ENCODE data around the gene GAA. TPM values are rescaled to one million over a fixed set of nuclear protein-coding genes. Genes with fewer than 3 reads are reported as not detected.

Gene GAA
- total and polyA plus RNA-seq, 2 donors, result 30.4 to 56.4 TPM

- Histone ChIP-seq H3K9me3 (ENCODE audit: control insufficient read depth in 2 of 2, insufficient read depth in 1 of 2, low read length in 1 of 2) (no peaks in the 10 kb centered on the region), H3K36me3 (ENCODE audit: control insufficient read depth in 2 of 2, insufficient read depth in 2 of 2, low read length in 1 of 2) (no peaks in the 10 kb centered on the region), H3K27ac (ENCODE audit: low read depth in 1 of 2, low read length in 1 of 2) (no peak overlapping the region), H3K27me3 (ENCODE audit: control insufficient read depth in 2 of 2, insufficient read depth in 1 of 2, low read length in 1 of 2) (peaks cover 0 to 5% of the 10 kb centered on the region in 2 donors), H3K4me3 (ENCODE audit: low read length in 2 of 2) (no peak overlapping the region), H3K4me1 (ENCODE audit: control insufficient read depth in 2 of 2, insufficient read depth in 2 of 2, low read length in 2 of 2) (no peaks in the 10 kb centered on the region)
- WGBS, result 96% methylated on average over 4 of the region's 4 CpGs
- no peak for DNase-seq (ENCODE audit: low read depth in 6 of 9, low spot score in 9 of 9)
Measured at GRCh38 chr17:80091376-80091775, 10.0 kb upstream of the GAA start.

GRCh38 chr17:80092959-80093358 lies 8.4 kb upstream of the GAA start:
- Histone ChIP-seq H3K4me3 (ENCODE audit: low read length in 2 of 2) (no peak overlapping the region), H3K4me1 (ENCODE audit: control insufficient read depth in 2 of 2, insufficient read depth in 2 of 2, low read length in 2 of 2) (no peaks in the 10 kb centered on the region)

GRCh38 chr17:80095038-80095843 lies 6.1 kb upstream of the GAA start:
- no peaks in the 10 kb centered on the region for H3K36me3 ChIP-seq (ENCODE audit: control insufficient read depth in 2 of 2, insufficient read depth in 2 of 2, low read length in 1 of 2)
- H3K4me1 ChIP-seq (ENCODE audit: control insufficient read depth in 2 of 2, insufficient read depth in 2 of 2, low read length in 2 of 2), result peaks cover 5 to 7% of the 10 kb centered on the region in 2 donors
- DNase-seq (ENCODE audit: low read depth in 6 of 9, low spot score in 9 of 9), result no peak
- H3K4me3 ChIP-seq (ENCODE audit: low read length in 2 of 2), result no peak overlapping the region
- H3K27ac ChIP-seq (ENCODE audit: low read depth in 1 of 2, low read length in 1 of 2), result no peak overlapping the region
- H3K9me3 ChIP-seq (ENCODE audit: control insufficient read depth in 2 of 2, insufficient read depth in 1 of 2, low read length in 1 of 2), result peaks cover 0 to 4% of the 10 kb centered on the region in 2 donors
- 96% methylated on average over 37 of the region's 37 CpGs for WGBS
- peaks cover 0 to 2% of the 10 kb centered on the region in 2 donors for H3K27me3 ChIP-seq (ENCODE audit: control insufficient read depth in 2 of 2, insufficient read depth in 1 of 2, low read length in 1 of 2)

More at GRCh38 chr17:80092959-80093358, 8.4 kb upstream of the GAA start:
- Histone ChIP-seq H3K27ac (ENCODE audit: low read depth in 1 of 2, low read length in 1 of 2) (no peak overlapping the region), H3K9me3 (ENCODE audit: control insufficient read depth in 2 of 2, insufficient read depth in 1 of 2, low read length in 1 of 2) (no peaks in the 10 kb centered on the region), H3K36me3 (ENCODE audit: control insufficient read depth in 2 of 2, insufficient read depth in 2 of 2, low read length in 1 of 2) (no peaks in the 10 kb centered on the region), H3K27me3 (ENCODE audit: control insufficient read depth in 2 of 2, insufficient read depth in 1 of 2, low read length in 1 of 2) (no peaks in the 10 kb centered on the region)
- 69% methylated on average over 8 of the region's 8 CpGs for WGBS
- no peak for DNase-seq (ENCODE audit: low read depth in 6 of 9, low spot score in 9 of 9)

GRCh38 chr17:80095844-80096475 lies 5.4 kb upstream of the GAA start:
- H3K27ac ChIP-seq (ENCODE audit: low read depth in 1 of 2, low read length in 1 of 2), result no peak overlapping the region
- peaks cover 6 to 15% of the 10 kb centered on the region in 2 donors for H3K4me1 ChIP-seq (ENCODE audit: control insufficient read depth in 2 of 2, insufficient read depth in 2 of 2, low read length in 2 of 2)
- DNase-seq (ENCODE audit: low read depth in 6 of 9, low spot score in 9 of 9), result no peak
- H3K36me3 ChIP-seq (ENCODE audit: control insufficient read depth in 2 of 2, insufficient read depth in 2 of 2, low read length in 1 of 2), result no peaks in the 10 kb centered on the region
- peaks cover 0 to 4% of the 10 kb centered on the region in 2 donors for H3K9me3 ChIP-seq (ENCODE audit: control insufficient read depth in 2 of 2, insufficient read depth in 1 of 2, low read length in 1 of 2)
- H3K4me3 ChIP-seq (ENCODE audit: low read length in 2 of 2), result no peak overlapping the region
- 93% methylated on average over 16 of the region's 16 CpGs for WGBS
- H3K27me3 ChIP-seq (ENCODE audit: control insufficient read depth in 2 of 2, insufficient read depth in 1 of 2, low read length in 1 of 2), result peaks cover 0 to 2% of the 10 kb centered on the region in 2 donors

GRCh38 chr17:80096561-80097021 lies 4.8 kb upstream of the GAA start:
- Histone ChIP-seq H3K9me3 (ENCODE audit: control insufficient read depth in 2 of 2, insufficient read depth in 1 of 2, low read length in 1 of 2) (peaks cover 0 to 4% of the 10 kb centered on the region in 2 donors), H3K27ac (ENCODE audit: low read depth in 1 of 2, low read length in 1 of 2) (no peak overlapping the region), H3K4me3 (ENCODE audit: low read length in 2 of 2) (no peak overlapping the region), H3K27me3 (ENCODE audit: control insufficient read depth in 2 of 2, insufficient read depth in 1 of 2, low read length in 1 of 2) (peaks cover 0 to 2% of the 10 kb centered on the region in 2 donors), H3K4me1 (ENCODE audit: control insufficient read depth in 2 of 2, insufficient read depth in 2 of 2, low read length in 2 of 2) (peaks cover 6 to 16% of the 10 kb centered on the region in 2 donors), H3K36me3 (ENCODE audit: control insufficient read depth in 2 of 2, insufficient read depth in 2 of 2, low read length in 1 of 2) (no peaks in the 10 kb centered on the region)
- WGBS, result 91% methylated on average over 12 of the region's 12 CpGs
- no peak for DNase-seq (ENCODE audit: low read depth in 6 of 9, low spot score in 9 of 9)

DNA sequence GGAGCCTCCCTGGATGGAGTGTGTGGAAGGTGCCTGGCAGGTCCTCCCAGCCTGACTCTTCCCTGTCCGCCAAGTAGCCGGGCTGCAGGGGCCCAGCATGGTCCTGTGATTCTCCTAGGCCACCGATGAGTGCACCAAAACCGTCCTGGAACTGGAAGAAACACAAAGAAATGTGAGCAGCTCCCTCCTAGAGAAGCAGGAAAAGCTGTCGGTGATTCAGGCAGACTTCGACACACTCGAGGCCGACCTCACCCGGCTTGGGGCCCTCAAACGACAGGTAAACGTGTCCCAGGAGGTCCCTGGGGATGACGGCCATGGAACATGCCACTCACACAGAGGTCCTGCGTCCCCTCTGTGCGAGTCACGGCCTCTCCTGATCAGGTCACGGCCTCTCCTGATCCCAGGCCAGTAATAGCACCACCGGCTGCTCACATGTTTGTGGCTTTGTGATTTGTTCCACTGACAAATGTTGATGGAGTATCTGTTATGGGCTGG lies 4.2 kb upstream of the GAA start:
- WGBS, result 97% methylated on average over 17 of the region's 17 CpGs
- peaks cover 6 to 21% of the 10 kb centered on the region in 2 donors for H3K4me1 ChIP-seq (ENCODE audit: control insufficient read depth in 2 of 2, insufficient read depth in 2 of 2, low read length in 2 of 2)
- H3K36me3 ChIP-seq (ENCODE audit: control insufficient read depth in 2 of 2, insufficient read depth in 2 of 2, low read length in 1 of 2), result no peaks in the 10 kb centered on the region
- H3K9me3 ChIP-seq (ENCODE audit: control insufficient read depth in 2 of 2, insufficient read depth in 1 of 2, low read length in 1 of 2), result peaks cover 0 to 4% of the 10 kb centered on the region in 2 donors
- DNase-seq (ENCODE audit: low read depth in 6 of 9, low spot score in 9 of 9), result no peak
- H3K27ac ChIP-seq (ENCODE audit: low read depth in 1 of 2, low read length in 1 of 2), result no peak overlapping the region
- H3K4me3 ChIP-seq (ENCODE audit: low read length in 2 of 2), result no peak overlapping the region
- peaks cover 0 to 6% of the 10 kb centered on the region in 2 donors for H3K27me3 ChIP-seq (ENCODE audit: control insufficient read depth in 2 of 2, insufficient read depth in 1 of 2, low read length in 1 of 2)

GRCh38 chr17:80097844-80098691 lies 3.3 kb upstream of the GAA start:
- no peak for DNase-seq (ENCODE audit: low read depth in 6 of 9, low spot score in 9 of 9)
- Histone ChIP-seq H3K9me3 (ENCODE audit: control insufficient read depth in 2 of 2, insufficient read depth in 1 of 2, low read length in 1 of 2) (peaks cover 0 to 6% of the 10 kb centered on the region in 2 donors), H3K4me1 (ENCODE audit: control insufficient read depth in 2 of 2, insufficient read depth in 2 of 2, low read length in 2 of 2) (peaks cover 6 to 29% of the 10 kb centered on the region in 2 donors), H3K27ac (ENCODE audit: low read depth in 1 of 2, low read length in 1 of 2) (no peak overlapping the region), H3K4me3 (ENCODE audit: low read length in 2 of 2) (no peak overlapping the region), H3K36me3 (ENCODE audit: control insufficient read depth in 2 of 2, insufficient read depth in 2 of 2, low read length in 1 of 2) (no peaks in the 10 kb centered on the region), H3K27me3 (ENCODE audit: control insufficient read depth in 2 of 2, insufficient read depth in 1 of 2, low read length in 1 of 2) (peaks cover 0 to 6% of the 10 kb centered on the region in 2 donors)
- 93% methylated on average over 23 of the region's 23 CpGs for WGBS

- Histone ChIP-seq H3K36me3 (ENCODE audit: control insufficient read depth in 2 of 2, insufficient read depth in 2 of 2, low read length in 1 of 2) (no peaks in the 10 kb centered on the region), H3K4me3 (ENCODE audit: low read length in 2 of 2) (no peak overlapping the region), H3K27ac (ENCODE audit: low read depth in 1 of 2, low read length in 1 of 2) (no peak overlapping the region), H3K4me1 (ENCODE audit: control insufficient read depth in 2 of 2, insufficient read depth in 2 of 2, low read length in 2 of 2) (peaks cover 6 to 42% of the 10 kb centered on the region in 2 donors), H3K9me3 (ENCODE audit: control insufficient read depth in 2 of 2, insufficient read depth in 1 of 2, low read length in 1 of 2) (peaks cover 0 to 6% of the 10 kb centered on the region in 2 donors), H3K27me3 (ENCODE audit: control insufficient read depth in 2 of 2, insufficient read depth in 1 of 2, low read length in 1 of 2) (peaks cover 0 to 6% of the 10 kb centered on the region in 2 donors)
- DNase-seq (ENCODE audit: low read depth in 6 of 9, low spot score in 9 of 9), result no peak
- 72% methylated on average over 27 of the region's 27 CpGs for WGBS
Measured at GRCh38 chr17:80099291-80100034, 1.9 kb upstream of the GAA start.

Measured in thymus (tissue), 11 donors.